ENCODE data around the gene MBD3L2B.

MBD3L2B gene

DNA sequence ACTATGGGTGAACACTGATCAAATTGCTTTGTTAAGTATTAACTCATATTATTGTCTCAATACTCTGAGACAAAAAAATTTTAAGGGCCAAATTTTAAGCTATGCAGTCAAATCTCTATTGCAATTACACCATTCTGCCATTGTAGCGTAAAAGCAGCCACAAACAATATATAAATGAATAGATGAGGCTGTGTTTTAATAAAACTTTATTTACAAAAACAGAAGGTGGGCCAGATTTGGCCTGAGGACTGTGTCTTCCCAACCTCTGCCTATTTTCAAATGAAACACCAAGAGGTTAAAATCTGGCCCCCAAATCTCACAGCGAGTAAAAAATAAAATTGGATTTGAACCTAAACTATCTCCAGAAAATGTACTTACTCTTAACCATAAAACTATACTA is 51.7 kb downstream of the MBD3L2B start:
- no peaks in the 10 kb centered on the region for H3K9me3 ChIP-seq
- H3K36me3 ChIP-seq: no peaks in the 10 kb centered on the region
- TF ChIP-seq, protein P1, sequence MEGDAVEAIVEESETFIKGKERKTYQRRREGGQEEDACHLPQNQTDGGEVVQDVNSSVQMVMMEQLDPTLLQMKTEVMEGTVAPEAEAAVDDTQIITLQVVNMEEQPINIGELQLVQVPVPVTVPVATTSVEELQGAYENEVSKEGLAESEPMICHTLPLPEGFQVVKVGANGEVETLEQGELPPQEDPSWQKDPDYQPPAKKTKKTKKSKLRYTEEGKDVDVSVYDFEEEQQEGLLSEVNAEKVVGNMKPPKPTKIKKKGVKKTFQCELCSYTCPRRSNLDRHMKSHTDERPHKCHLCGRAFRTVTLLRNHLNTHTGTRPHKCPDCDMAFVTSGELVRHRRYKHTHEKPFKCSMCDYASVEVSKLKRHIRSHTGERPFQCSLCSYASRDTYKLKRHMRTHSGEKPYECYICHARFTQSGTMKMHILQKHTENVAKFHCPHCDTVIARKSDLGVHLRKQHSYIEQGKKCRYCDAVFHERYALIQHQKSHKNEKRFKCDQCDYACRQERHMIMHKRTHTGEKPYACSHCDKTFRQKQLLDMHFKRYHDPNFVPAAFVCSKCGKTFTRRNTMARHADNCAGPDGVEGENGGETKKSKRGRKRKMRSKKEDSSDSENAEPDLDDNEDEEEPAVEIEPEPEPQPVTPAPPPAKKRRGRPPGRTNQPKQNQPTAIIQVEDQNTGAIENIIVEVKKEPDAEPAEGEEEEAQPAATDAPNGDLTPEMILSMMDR (IDR thresholded peaks at IDR 0.05): no peak
- H3K27ac ChIP-seq: peak overlapping the region; percentile 46
- no peak overlapping the region for H3K4me3 ChIP-seq (ENCODE audit: low read depth in 1 of 2, low read length in 1 of 2)
- peaks cover 7 to 12% of the 10 kb centered on the region in 2 experiments for H3K4me1 ChIP-seq (ENCODE audit: control insufficient read depth in 1 of 2, insufficient read depth in 1 of 2, low read depth in 1 of 2, low read length in 1 of 2)
- no peaks in the 10 kb centered on the region for H3K27me3 ChIP-seq
